K562 (cell line): Measurements from ENCODE around the gene NTM. TPM values are rescaled to one million over a fixed set of nuclear protein-coding genes. Genes with fewer than 3 reads are reported as not detected.

Experiments
- ATAC-seq: fragments of 200-7000 bp; cut with Tn5 transposase; 3 replicates; pipeline ENCODE4 v1.9.1; 2020; ENCODE audit warnings: moderate library complexity
- BruUV-seq: library from RNA; stranded (reverse); fragments of 400-500 nt; replicated peaks from 2 replicates; lab custom pipeline; 2021; lab: Mats Ljungman, UMichigan
- CTCF ChIA-PET: fragments of 300-600 bp; formaldehyde crosslinking; extraction: SDS; loops from one replicate; lab custom pipeline; 2021; ENCODE audit warnings: low intra/inter-chr PET ratio; lab: Yijun Ruan, JAX
- POLR2A ChIA-PET: fragments of 300-600, 350-650 bp; sonication (Branson Sonifier 250); formaldehyde crosslinking; extraction: SDS; loops from one replicate; lab custom pipeline; 2021; ENCODE audit warnings: antibody characterized with exemption, inconsistent platforms; lab: Yijun Ruan, JAX
- DNase-seq, 4 experiments: peaks; one replicate each; pipeline versions ENCODE4 v3.0.0 to v3.0.0-alpha.2; 2011 to 2018; ENCODE audit warnings: low spot score in 3 of 4, mixed read lengths in 3 of 4; ENCODE audit errors: extremely low read depth in 1 of 4
- FAIRE-seq: peaks from 2 replicates; lab custom pipeline; 2011; peaks lifted over from hg19 to GRCh38; lab: Jason Lieb, UNC
- H2AFZ ChIP-seq: 2 replicates; pipeline ENCODE4 v1.6.0; 2011; ENCODE audit warnings: low read depth, low read length, control low read depth, inconsistent platforms
- H3K27ac ChIP-seq: fragments of 200-600 bp; 3 replicates; pipeline ENCODE4 v1.8.0; 2011; ENCODE audit warnings: low read depth, mild to moderate bottlenecking, control low read depth, inconsistent platforms, low read length, moderate library complexity, mixed read lengths; ENCODE audit errors: extremely low read depth
- H3K27me3 ChIP-seq, 2 experiments: fragments of 300-600 bp in 1 of 2; 2 replicates in 1 of 2; 3 replicates in 1 of 2; pipeline versions ENCODE4 v1.6.0 to v1.8.0; 2011; ENCODE audit warnings: inconsistent platforms in 2 of 2, low read length in 2 of 2, mild to moderate bottlenecking in 1 of 2, mixed read lengths in 1 of 2, moderate library complexity in 1 of 2; ENCODE audit not compliant: control insufficient read depth in 2 of 2, insufficient read depth in 2 of 2
- H3K36me3 ChIP-seq: fragments of 300-600 bp; 3 replicates; pipeline ENCODE4 v1.8.0; 2011; ENCODE audit warnings: mild to moderate bottlenecking, low read length, inconsistent platforms; ENCODE audit not compliant: control insufficient read depth, insufficient read depth
- H3K4me1 ChIP-seq, 2 experiments: fragments of 200-600 bp in 1 of 2; replicated peaks in 1 of 2; 2 replicates in 1 of 2; 3 replicates in 1 of 2; pipeline versions ENCODE4 v1.5.1 to v1.8.0; 2011; ENCODE audit warnings: inconsistent platforms in 2 of 2, low read length in 2 of 2, mild to moderate bottlenecking in 1 of 2, mixed read lengths in 1 of 2, moderate library complexity in 1 of 2; ENCODE audit not compliant: control insufficient read depth in 2 of 2, insufficient read depth in 2 of 2
- H3K4me2 ChIP-seq: 2 replicates; pipeline ENCODE4 v1.6.1; 2011; ENCODE audit warnings: low read length, control low read depth, inconsistent platforms, mixed read lengths; ENCODE audit not compliant: insufficient read depth
- H3K4me3 ChIP-seq: fragments of 200-600 bp; sonication (generic), shearing (Covaris generic); 2 replicates; pipeline ENCODE4 v1.5.1; 2016; ENCODE audit warnings: control low read depth, inconsistent platforms
- H3K79me2 ChIP-seq: fragments of 200-600 bp; 3 replicates; pipeline ENCODE4 v1.8.0; 2011; ENCODE audit warnings: low read length, inconsistent platforms; ENCODE audit not compliant: control insufficient read depth, insufficient read depth
- H3K9ac ChIP-seq, 2 experiments: 2 replicates each; pipeline versions ENCODE4 v1.6.0 to v1.6.1; 2011; ENCODE audit warnings: low read depth in 2 of 2, low read length in 2 of 2, control low read depth in 1 of 2, inconsistent platforms in 1 of 2, mild to moderate bottlenecking in 1 of 2, mixed read lengths in 1 of 2; ENCODE audit not compliant: insufficient read depth in 1 of 2
- H3K9me1 ChIP-seq: one replicate; pipeline ENCODE4 v1.6.0; 2011; ENCODE audit warnings: inconsistent platforms, mild to moderate bottlenecking, low read length, moderate library complexity; ENCODE audit not compliant: control insufficient read depth, insufficient read depth
- H3K9me3 ChIP-seq: replicated peaks from 2 replicates; pipeline ENCODE4 v1.5.1; 2011; ENCODE audit warnings: low read depth, low read length, inconsistent platforms; ENCODE audit not compliant: control insufficient read depth, insufficient read depth
- H4K20me1 ChIP-seq: replicated peaks from 2 replicates; pipeline ENCODE4 v1.6.1; 2011; ENCODE audit warnings: low read length, inconsistent platforms, mixed read lengths; ENCODE audit not compliant: control insufficient read depth, insufficient read depth
- BACH1 ChIP-seq: fragments of 200-800 bp; sonication (Bioruptor generic); IDR thresholded peaks from 2 replicates; pipeline ENCODE4 v1.6.1; 2016; ENCODE audit warnings: missing genetic modification characterization, missing compliant biosample characterization
- CBX3 ChIP-seq, 2 experiments: IDR thresholded peaks; 1 replicate in 1 of 2; 2 replicates in 1 of 2; pipeline ENCODE4 v1.6.1; 2012; ENCODE audit warnings: inconsistent platforms in 2 of 2, low read length in 2 of 2, borderline replicate concordance in 1 of 2, control low read depth in 1 of 2
- ELF2 ChIP-seq: fragments of 250-450 bp; sonication (Bioruptor Pico); IDR thresholded peaks from 2 replicates; pipeline ENCODE4 v1.5.0; 2021; ENCODE audit warnings: mild to moderate bottlenecking
- ETV5 ChIP-seq: sonication (generic); formaldehyde crosslinking; IDR thresholded peaks from 2 replicates; pipeline ENCODE4 v1.4.0; 2020; ENCODE audit warnings: low read depth, mild to moderate bottlenecking, missing genetic modification reagents
- HMG20B ChIP-seq: fragments of 250-450 bp; sonication (Bioruptor Pico); IDR thresholded peaks from 2 replicates; pipeline ENCODE4 v1.5.0; 2021; ENCODE audit warnings: mild to moderate bottlenecking
- HOMEZ ChIP-seq: fragments of 250-450 bp; sonication (Bioruptor Pico); IDR thresholded peaks from 2 replicates; pipeline ENCODE4 v1.4.0; 2020; ENCODE audit warnings: mild to moderate bottlenecking, moderate library complexity
- ID3 ChIP-seq, 2 experiments: fragments of 250-450 bp in 1 of 2; fragments of 450-650 bp in 1 of 2; sonication (Bioruptor Pico) in 1 of 2; IDR thresholded peaks; 2 replicates each; pipeline versions ENCODE4 v1.6.1 to v1.8.0; 2016 to 2021; ENCODE audit warnings: mild to moderate bottlenecking in 2 of 2, moderate library complexity in 2 of 2, missing compliant biosample characterization in 1 of 2, missing genetic modification characterization in 1 of 2
- KAT2B ChIP-seq: IDR thresholded peaks from one replicate; pipeline ENCODE4 v1.6.1; 2012; ENCODE audit warnings: low read depth, mild to moderate bottlenecking, control low read depth, inconsistent platforms, low read length, moderate library complexity
- KLF13 ChIP-seq: fragments of 450-650 bp; IDR thresholded peaks from 2 replicates; pipeline ENCODE4 v1.6.1; 2016; ENCODE audit warnings: missing genetic modification characterization, low read depth, mild to moderate bottlenecking, missing compliant biosample characterization, moderate library complexity, borderline replicate concordance
- MBD1 ChIP-seq: fragments of 250-450 bp; sonication (Bioruptor Pico); IDR thresholded peaks from 2 replicates; pipeline ENCODE4 v1.8.0; 2022; ENCODE audit warnings: inconsistent platforms
- NR1H2 ChIP-seq: sonication (generic); formaldehyde crosslinking; IDR thresholded peaks from 2 replicates; pipeline ENCODE4 v1.4.0; 2020; ENCODE audit warnings: mild to moderate bottlenecking, missing genetic modification reagents
- PTBP1 ChIP-seq: fragments of 200-400 bp; formaldehyde crosslinking; IDR thresholded peaks from 2 replicates; pipeline ENCODE4 v1.6.1; 2017; ENCODE audit warnings: low read depth, low read length
- TARDBP ChIP-seq: fragments of 450-650 bp; IDR thresholded peaks from 2 replicates; pipeline ENCODE4 v1.6.1; 2016
- TRIM24 ChIP-seq, 2 experiments: fragments of 450-650 bp; IDR thresholded peaks; 2 replicates each; pipeline ENCODE4 v1.6.1; 2016
- WGBS: fragments of 100-300 bp; shearing (Covaris generic); methylation state at CpG from one replicate; pipeline ENCODE4 v1.1.6; 2016; ENCODE audit warnings: low coverage, mixed read lengths; ENCODE audit not compliant: insufficient coverage; ENCODE audit errors: missing lambda C conversion rate; 5-methylcytosine and 5-hydroxymethylcytosine counted together
- in situ Hi-C: fragments of 300-500 bp; cut with MboI; formaldehyde crosslinking; loops from 4 replicates; pipeline ENCODE4 v1.15.0; 2018; ENCODE audit warnings: inconsistent platforms, mixed read lengths
- intact Hi-C: fragments of 100-400 bp; cut with micrococcal nuclease; formaldehyde crosslinking; loops from 2 replicates; pipeline ENCODE4 v1.14.2; 2022
- polyA plus RNA-seq, 8 experiments: library from polyadenylated mRNA; depleted of rRNA in 4 of 8; stranded (reverse) in 5 of 8; unstranded in 3 of 8; fragments of >200 nt; fragmentation: Nextera tagmentation in 2 of 8; fragmentation: Illumina TruSeq in 1 of 8; extraction: Ambion mirVana in 2 of 8; extraction: Trizol in 1 of 8; gene quantifications; 2 replicates each; pipeline versions ENCODE4 v1.2.1 to v1.2.3, GENCODE V29; 2011 to 2014; ENCODE audit warnings: inconsistent platforms in 1 of 8, missing spikeins in 1 of 8
- total RNA-seq, 7 experiments: library from RNA; depleted of rRNA in 6 of 7; stranded (reverse); fragments of >200 nt in 6 of 7; fragmentation: Illumina TruSeq in 2 of 7; extraction: Trizol in 2 of 7; gene quantifications; 2 replicates each; pipeline versions ENCODE4 v1.2.1 to v1.2.3, GENCODE V29; 2011 to 2021; ENCODE audit warnings: low replicate concordance in 1 of 7

The NTM gene
- total and polyA plus RNA-seq, 9 of the 15 experiments (the other 6 are each of a cell fraction or from before 2014, with no cell fraction given) = not detected

- no peak for ATAC-seq
- Histone ChIP-seq H3K4me1 (peaks cover 0 to under 1% of the 10 kb centered on the region in 2 experiments; a peak in 1 of 5 replicates), H3K27me3 (no peaks in the 10 kb centered on the region), H3K9me3 (no peaks in the 10 kb centered on the region), H2AFZ (no peak overlapping the region), H4K20me1 (no peaks in the 10 kb centered on the region), H3K36me3 (no peaks in the 10 kb centered on the region), H3K4me3 (no peak overlapping the region), H3K27ac (no peak overlapping the region), H3K9ac (no peak overlapping the region), H3K79me2 (no peaks in the 10 kb centered on the region), H3K9me1 (no peaks in the 10 kb centered on the region), H3K4me2 (no peak overlapping the region)
- in situ Hi-C loops (no loop called here), intact Hi-C loops (no loop called here)
- CTCF ChIA-PET = no interaction called here
- POLR2A ChIA-PET = no interaction called here
- TF ChIP-seq MBD1 = no peak
- no TSS peak for BruUV-seq
- no peak for FAIRE-seq
- WGBS = under 1% methylated on average over 8 of the region's 8 CpGs
- no peak for DNase-seq
These were observed 326.3 kb downstream of the NTM start for GRCh38 chr11:131696690-131697089.

GRCh38 chr11:131703311-131703710 lies 332.9 kb downstream of the NTM start:
- H3K4me3 ChIP-seq = no peak overlapping the region
- no peak for ATAC-seq
- ChIA-PET POLR2A (no interaction called here), CTCF (no interaction called here)
- no peaks in the 10 kb centered on the region for H3K4me1 ChIP-seq
- no peaks in the 10 kb centered on the region for H3K27me3 ChIP-seq
- H3K9me1 ChIP-seq = no peaks in the 10 kb centered on the region
- no peak for TF ChIP-seq HMG20B (CRISPR knock-in tag)
- TF ChIP-seq PTBP1 = no peak
- no peak for TF ChIP-seq ETV5 (CRISPR knock-in tag)
- TF ChIP-seq TRIM24 (IDR thresholded peaks at IDR 0.05) = no peak
- no peak for TF ChIP-seq NR1H2 (CRISPR knock-in tag)
- no peak for TF ChIP-seq BACH1 (tag)
- TF ChIP-seq ID3 (CRISPR knock-in tag; IDR thresholded peaks at IDR 0.05) = no peak
- TF ChIP-seq ID3 (tag; IDR thresholded peaks at IDR 0.05) = no peak
- TF ChIP-seq KAT2B = no peak
- no peak for TF ChIP-seq HOMEZ
- TF ChIP-seq TARDBP = no peak
- no peak for TF ChIP-seq ELF2 (CRISPR knock-in tag)
- TF ChIP-seq KLF13 (tag) = no peak
- TF ChIP-seq CBX3 (IDR thresholded peaks at IDR 0.05; ENCODE audit: borderline replicate concordance in 1 of 2, low read length in 2 of 2) = no peak
- no peaks in the 10 kb centered on the region for H4K20me1 ChIP-seq
- intact Hi-C loops = no loop called here
- no TSS peak for BruUV-seq
- no peak overlapping the region for H2AFZ ChIP-seq
- no peak overlapping the region for H3K4me2 ChIP-seq
- H3K79me2 ChIP-seq = no peaks in the 10 kb centered on the region
- H3K9me3 ChIP-seq = no peaks in the 10 kb centered on the region
- WGBS = 0% methylated on average over 1 of the region's 1 CpG
- in situ Hi-C loops = no loop called here
- no peak for DNase-seq
- no peak for FAIRE-seq
- no peak overlapping the region for H3K27ac ChIP-seq
- H3K36me3 ChIP-seq = no peaks in the 10 kb centered on the region
- no peak overlapping the region for H3K9ac ChIP-seq
